Suprapubic skin (tissue), 3 donors: ENCODE results near the gene RIT1.

Source experiments
- CTCF ChIP-seq, 2 donors: fragments of 200-600 bp in 1 of 2; fragments of 450-650 bp in 1 of 2; sonication (generic) in 1 of 2; IDR thresholded peaks; one replicate each; pipeline ENCODE4 v1.5.1; 2016 to 2019; ENCODE audit warnings: antibody characterized with exemption in 2 of 2, mild to moderate bottlenecking in 1 of 2, moderate library complexity in 1 of 2
- POLR2A ChIP-seq, 2 donors: fragments of 450-650 bp; IDR thresholded peaks; one replicate each; pipeline ENCODE4 v1.6.1; 2017; ENCODE audit warnings: antibody characterized with exemption in 2 of 2, mild to moderate bottlenecking in 2 of 2, moderate library complexity in 2 of 2

GRCh38 chr1:155954645-155955044, 43.5 kb upstream of the RIT1 start:
- TF ChIP-seq CTCF (IDR thresholded peaks at IDR 0.05) (no peak), POLR2A (IDR thresholded peaks at IDR 0.05) (no peak)
